Measurements from ENCODE around the gene ARF6. TPM values are rescaled to one million over a fixed set of nuclear protein-coding genes. Genes with fewer than 3 reads are reported as not detected.
A peak's percentile ranks its signal among the peaks of the same experiment; 100 is the strongest.
"Not testable (repeated sequence)": the region's sequence is repeated elsewhere in the genome, so short reads cannot be mapped to it uniquely, and the experiment has no call there.

The ARF6 gene
- total and polyA plus RNA-seq, 9 of the 15 experiments (the other 6 are each of a cell fraction or from before 2014, with no cell fraction given): 15.3 to 35.2 (median 24.9) TPM

DNA sequence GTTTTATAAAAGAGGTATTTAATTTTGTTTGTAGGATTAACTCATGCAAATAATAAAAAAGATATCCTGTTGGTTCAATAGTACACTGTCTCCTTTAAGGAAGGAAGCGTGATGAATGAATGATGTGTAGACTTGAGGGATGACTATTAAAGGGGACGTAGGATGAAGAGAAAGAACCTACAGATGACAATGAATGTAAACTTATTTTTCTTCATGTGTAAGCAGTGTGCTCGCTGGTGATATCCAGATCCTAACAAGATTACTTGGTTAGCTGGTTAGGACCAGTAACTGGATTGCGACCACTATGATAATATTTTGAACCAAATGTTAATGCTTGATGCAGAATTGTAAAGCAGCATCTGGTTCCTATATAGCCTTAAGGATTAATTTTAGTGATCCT is 2.6 kb downstream of the ARF6 start:
- peak; percentile 6; the same call in 2 of the 3 replicates for ATAC-seq
- Histone ChIP-seq H3K36me3 (ENCODE audit: control insufficient read depth, insufficient read depth, low read length) (peaks cover 26% of the 10 kb centered on the region), H3K4me3 (peak overlapping the region; percentile 75), H3K27me3 (ENCODE audit: control insufficient read depth in 2 of 2, insufficient read depth in 2 of 2, low read length in 2 of 2) (no peaks in the 10 kb centered on the region), H3K27ac (ENCODE audit: extremely low read depth, low read depth, low read length) (peak overlapping the region; percentile 34; the same call in 1 of the 3 replicates), H2AFZ (ENCODE audit: low read depth, low read length) (no peak overlapping the region), H3K4me2 (ENCODE audit: insufficient read depth, low read length) (peak overlapping the region; percentile 76), H4K20me1 (replicated peaks; ENCODE audit: control insufficient read depth, insufficient read depth, low read length) (peaks cover 12% of the 10 kb centered on the region; the same call in 1 of the 2 replicates), H3K9ac (ENCODE audit: insufficient read depth in 1 of 2, low read depth in 2 of 2, low read length in 2 of 2) (peak overlapping the region in 1 of 2 experiments; percentile 87; a peak in 2 of 4 replicates), H3K79me2 (ENCODE audit: control insufficient read depth, insufficient read depth, low read length) (peaks cover 68% of the 10 kb centered on the region), H3K4me1 (replicated peaks in 1 of 2; ENCODE audit: control insufficient read depth in 2 of 2, insufficient read depth in 2 of 2, low read length in 2 of 2) (peaks cover 2 to 9% of the 10 kb centered on the region in 2 experiments; a peak in 4 of 5 replicates), H3K9me1 (ENCODE audit: control insufficient read depth, insufficient read depth, low read length) (no peaks in the 10 kb centered on the region), H3K9me3 (replicated peaks; ENCODE audit: control insufficient read depth, insufficient read depth, low read depth, low read length) (no peaks in the 10 kb centered on the region)
- WGBS (ENCODE audit: insufficient coverage, low coverage, missing lambda C conversion rate): 7% methylated on average over 4 of the region's 4 CpGs
- no peak for DNase-seq (ENCODE audit: extremely low read depth in 1 of 4, low spot score in 3 of 4)
- intact Hi-C loops (cut with micrococcal nuclease): loop anchor here (5.0 kb wide), 1 partner anchor 77 kb away; no protein-coding TSS in a partner anchor
- in situ Hi-C loops (cut with MboI): no loop called here
- FAIRE-seq: peak; percentile 54
- POLR2A ChIA-PET: interaction anchor here (0.8 to 1.8 kb wide), 3 partner anchors 10 to 14 kb away, joined by 3 to 5 read pairs (median 3); no protein-coding TSS in a partner anchor
- CTCF ChIA-PET (ENCODE audit: low intra/inter-chr PET ratio): interaction anchor here (0.6 kb wide), 1 partner anchor 338 kb away, joined by 4 read pairs; no protein-coding TSS in a partner anchor
- TF ChIP-seq MEIS2 (IDR thresholded peaks at IDR 0.05; ENCODE audit: partially characterized antibody) (peak; percentile 45), HMBOX1 (IDR thresholded peaks at IDR 0.05) (peak; percentile 96), HDGF (IDR thresholded peaks at IDR 0.05) (no peak), KAT7 (CRISPR knock-in tag; IDR thresholded peaks at IDR 0.05; ENCODE audit: borderline replicate concordance) (no peak), ZNF24 (IDR thresholded peaks at IDR 0.05) (peak; percentile 92), ZFP91 (CRISPR knock-in tag; IDR thresholded peaks at IDR 0.05) (peak; percentile 84)
- BruUV-seq (replicated peaks): no TSS peak

GRCh38 chr14:49896272-49896671 is 3.4 kb downstream of the ARF6 start:
- CTCF ChIA-PET (ENCODE audit: low intra/inter-chr PET ratio); H3K27ac ChIP-seq (ENCODE audit: extremely low read depth, low read depth, low read length); ATAC-seq; H3K9me1 ChIP-seq (ENCODE audit: control insufficient read depth, insufficient read depth, low read length); H3K9me3 ChIP-seq (replicated peaks; ENCODE audit: control insufficient read depth, insufficient read depth, low read depth, low read length); H2AFZ ChIP-seq (ENCODE audit: low read depth, low read length); H3K27me3 ChIP-seq (ENCODE audit: control insufficient read depth in 2 of 2, insufficient read depth in 2 of 2, low read length in 2 of 2); in situ Hi-C loops (cut with MboI); H3K4me1 ChIP-seq (replicated peaks in 1 of 2; ENCODE audit: control insufficient read depth in 2 of 2, insufficient read depth in 2 of 2, low read length in 2 of 2); BruUV-seq (replicated peaks); DNase-seq (ENCODE audit: extremely low read depth in 1 of 4, low spot score in 3 of 4): not testable (repeated sequence)
- Histone ChIP-seq H3K4me3 (peak overlapping the region; percentile 75), H3K9ac (ENCODE audit: insufficient read depth in 1 of 2, low read depth in 2 of 2, low read length in 2 of 2) (peak overlapping the region in 1 of 2 experiments; percentile 87; a peak in 2 of 4 replicates), H3K36me3 (ENCODE audit: control insufficient read depth, insufficient read depth, low read length) (peaks cover 26% of the 10 kb centered on the region), H3K4me2 (ENCODE audit: insufficient read depth, low read length) (peak overlapping the region; percentile 76), H4K20me1 (replicated peaks; ENCODE audit: control insufficient read depth, insufficient read depth, low read length) (peaks cover 12% of the 10 kb centered on the region; the same call in 1 of the 2 replicates), H3K79me2 (ENCODE audit: control insufficient read depth, insufficient read depth, low read length) (peaks cover 68% of the 10 kb centered on the region)
- peak; percentile 72 for FAIRE-seq
- intact Hi-C loops (cut with micrococcal nuclease): loop anchor here (1.0 to 5.0 kb wide), 3 partner anchors 76 to 166 kb away; no protein-coding TSS in a partner anchor
- POLR2A ChIA-PET: interaction anchor here (0.8 to 1.8 kb wide), 2 partner anchors 9 to 11 kb away, joined by 3 to 5 read pairs; no protein-coding TSS in a partner anchor

Measured in K562 (cell line).